Osteoblast (primary cell): ENCODE results near the gene FCER1G. TPM values are rescaled to one million over a fixed set of nuclear protein-coding genes. Genes with fewer than 3 reads are reported as not detected.

ENCODE experiments used
- DNase-seq: peaks from one replicate; pipeline ENCODE4 v3.0.0; 2011; ENCODE audit warnings: low spot score, mixed read lengths; ENCODE audit not compliant: insufficient read length; ENCODE audit errors: missing footprints
- H2AFZ ChIP-seq: 2 replicates; pipeline ENCODE4 v1.6.0; 2011; ENCODE audit warnings: mild to moderate bottlenecking, low read length
- H3K27ac ChIP-seq: 2 replicates; pipeline ENCODE4 v1.5.1; 2011; ENCODE audit warnings: mild to moderate bottlenecking, low read depth, low read length, moderate library complexity
- H3K27me3 ChIP-seq: 2 replicates; pipeline ENCODE4 v1.6.0; 2012; ENCODE audit warnings: mild to moderate bottlenecking, control low read depth, inconsistent platforms, low read length, moderate library complexity; ENCODE audit not compliant: insufficient read depth
- H3K36me3 ChIP-seq: 2 replicates; pipeline ENCODE4 v1.5.1; 2011; ENCODE audit warnings: mild to moderate bottlenecking, low read length, control low read depth, moderate library complexity; ENCODE audit not compliant: insufficient read depth
- H3K4me1 ChIP-seq: 2 replicates; pipeline ENCODE4 v1.5.1; 2011; ENCODE audit warnings: mild to moderate bottlenecking, low read length, control low read depth, moderate library complexity; ENCODE audit not compliant: insufficient read depth
- H3K4me2 ChIP-seq: 2 replicates; pipeline ENCODE4 v1.6.0; 2011; ENCODE audit warnings: mild to moderate bottlenecking, low read length; ENCODE audit not compliant: insufficient read depth
- H3K4me3 ChIP-seq: fragments of 200-600 bp; sonication (generic); 3 replicates; pipeline ENCODE4 v1.5.1; 2012; ENCODE audit warnings: mild to moderate bottlenecking, low read length, inconsistent platforms; ENCODE audit not compliant: insufficient read depth
- H3K79me2 ChIP-seq: 2 replicates; pipeline ENCODE4 v1.6.0; 2012; ENCODE audit warnings: mild to moderate bottlenecking, low read length, control low read depth, inconsistent platforms; ENCODE audit not compliant: insufficient read depth
- H3K9me3 ChIP-seq: 2 replicates; pipeline ENCODE4 v1.5.1; 2011; ENCODE audit warnings: low read depth, low read length, control low read depth
- H4K20me1 ChIP-seq: 2 replicates; pipeline ENCODE4 v1.6.0; 2012; ENCODE audit warnings: mild to moderate bottlenecking, low read length, control low read depth; ENCODE audit not compliant: insufficient read depth
- CTCF ChIP-seq: IDR thresholded peaks from 2 replicates; pipeline ENCODE4 v1.5.1; 2011; ENCODE audit warnings: mild to moderate bottlenecking, low read depth, low read length, moderate library complexity; ENCODE audit errors: extremely low read depth
- total RNA-seq: library from RNA; depleted of rRNA; stranded (reverse); fragments of >200 nt; gene quantifications from 2 replicates; pipeline ENCODE4 v1.2.3, GENCODE V29; 2012

FCER1G gene
- total RNA-seq, 1 donor, result 0.72 TPM

DNA sequence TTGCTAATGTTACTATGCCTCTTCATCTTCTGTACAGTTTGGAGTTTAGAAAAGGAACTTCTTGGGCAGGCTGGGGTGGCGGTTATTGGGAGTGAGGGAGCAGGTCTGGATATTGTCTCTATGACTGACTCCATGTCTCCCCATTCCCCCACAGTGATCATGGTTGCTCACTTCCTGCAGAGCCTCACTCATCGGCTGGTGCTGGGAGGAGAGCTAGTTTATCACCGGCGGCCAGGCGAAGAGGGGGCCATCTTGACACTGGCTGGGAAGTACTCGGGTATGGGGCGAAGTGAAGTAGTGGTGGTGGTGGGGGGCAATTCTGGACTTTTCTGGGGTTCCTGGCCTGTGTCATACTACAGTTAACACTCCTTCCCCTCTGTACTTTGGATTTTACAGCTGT lies 12.9 kb downstream of the FCER1G start:
- TF ChIP-seq CTCF, result no peak
- Histone ChIP-seq H4K20me1 (no peaks in the 10 kb centered on the region), H3K36me3 (peaks cover 21% of the 10 kb centered on the region), H3K27ac (no peak overlapping the region), H3K4me3 (no peak overlapping the region), H3K79me2 (peaks cover 12% of the 10 kb centered on the region), H3K9me3 (no peaks in the 10 kb centered on the region), H3K4me2 (no peak overlapping the region), H3K27me3 (no peaks in the 10 kb centered on the region), H2AFZ (no peak overlapping the region), H3K4me1 (peaks cover 17% of the 10 kb centered on the region)
- no peak for DNase-seq

- Histone ChIP-seq H3K4me3 (no peak overlapping the region), H3K27ac (no peak overlapping the region), H3K9me3 (no peaks in the 10 kb centered on the region), H3K4me2 (no peak overlapping the region), H2AFZ (no peak overlapping the region), H3K4me1 (peaks cover 17% of the 10 kb centered on the region), H3K36me3 (peaks cover 21% of the 10 kb centered on the region), H3K27me3 (no peaks in the 10 kb centered on the region), H3K79me2 (peaks cover 12% of the 10 kb centered on the region), H4K20me1 (no peaks in the 10 kb centered on the region)
- DNase-seq, result no peak
- TF ChIP-seq CTCF, result peak; percentile 5
These were observed 14.8 kb downstream of the FCER1G start for GRCh38 chr1:161229896-161230295.

GRCh38 chr1:161230762-161231161 lies 15.7 kb downstream of the FCER1G start:
- Histone ChIP-seq H3K27ac (no peak overlapping the region), H3K4me3 (no peak overlapping the region), H3K4me1 (peaks cover 12% of the 10 kb centered on the region), H3K79me2 (peaks cover 12% of the 10 kb centered on the region), H3K36me3 (peaks cover 21% of the 10 kb centered on the region), H3K9me3 (no peaks in the 10 kb centered on the region), H3K27me3 (no peaks in the 10 kb centered on the region), H2AFZ (no peak overlapping the region), H4K20me1 (no peaks in the 10 kb centered on the region), H3K4me2 (no peak overlapping the region)
- TF ChIP-seq CTCF, result no peak
- DNase-seq, result no peak

- H3K4me1 ChIP-seq, result no peaks in the 10 kb centered on the region
- no peak for TF ChIP-seq CTCF
- H3K36me3 ChIP-seq, result peaks cover 20% of the 10 kb centered on the region
- H3K27ac ChIP-seq, result no peak overlapping the region
- no peak overlapping the region for H2AFZ ChIP-seq
- H3K9me3 ChIP-seq, result no peaks in the 10 kb centered on the region
- H3K4me2 ChIP-seq, result no peak overlapping the region
- DNase-seq, result no peak
- H3K27me3 ChIP-seq, result no peaks in the 10 kb centered on the region
- no peaks in the 10 kb centered on the region for H4K20me1 ChIP-seq
- no peaks in the 10 kb centered on the region for H3K79me2 ChIP-seq
- no peak overlapping the region for H3K4me3 ChIP-seq
These were observed 18.0 kb downstream of the FCER1G start for GRCh38 chr1:161233102-161233501.
